ENCODE data around the gene LOXL1.

DNA sequence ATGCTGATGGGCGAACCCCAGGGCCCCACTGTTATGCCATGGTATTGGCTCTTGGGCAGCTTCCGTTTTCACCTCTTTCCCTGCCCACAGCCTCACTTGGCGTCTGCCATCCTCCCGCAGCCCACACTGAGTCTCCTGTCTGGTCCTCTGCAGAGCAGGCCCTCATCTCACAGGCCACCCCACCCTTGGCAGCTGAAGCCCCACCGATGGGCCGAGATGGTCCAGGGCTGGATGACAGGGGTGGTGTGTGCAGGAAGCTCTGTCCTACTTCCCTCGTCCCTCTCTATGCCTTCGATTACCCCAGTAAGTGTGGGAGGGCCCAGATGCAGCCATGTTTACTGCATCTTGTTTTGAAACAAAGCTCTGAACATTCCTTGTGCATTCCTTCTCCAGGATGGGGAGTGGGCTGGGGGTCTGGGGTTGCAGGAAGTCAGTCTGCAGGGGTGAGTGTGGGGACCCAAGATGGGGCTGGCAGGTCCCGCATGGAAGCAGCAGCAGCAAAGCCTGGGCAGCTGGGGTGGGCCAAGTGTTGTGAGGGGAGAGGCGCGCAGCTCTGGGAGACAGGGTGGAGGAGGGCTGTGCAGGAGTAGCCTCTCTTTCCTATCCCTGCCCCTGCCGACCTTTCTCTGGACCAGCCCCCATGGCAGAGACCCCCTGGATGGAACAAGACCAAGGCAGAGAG, 32.0 kb upstream of the LOXL1 start:
- TF ChIP-seq CTCF (IDR thresholded peaks at IDR 0.05; ENCODE audit: low read depth, low read length) (no peak), POLR2A (IDR thresholded peaks at IDR 0.05; ENCODE audit: extremely low read depth, insufficient read length) (no peak)

Data from NB4 (cell line).